ENCODE results near the gene CFAP100.

DNA sequence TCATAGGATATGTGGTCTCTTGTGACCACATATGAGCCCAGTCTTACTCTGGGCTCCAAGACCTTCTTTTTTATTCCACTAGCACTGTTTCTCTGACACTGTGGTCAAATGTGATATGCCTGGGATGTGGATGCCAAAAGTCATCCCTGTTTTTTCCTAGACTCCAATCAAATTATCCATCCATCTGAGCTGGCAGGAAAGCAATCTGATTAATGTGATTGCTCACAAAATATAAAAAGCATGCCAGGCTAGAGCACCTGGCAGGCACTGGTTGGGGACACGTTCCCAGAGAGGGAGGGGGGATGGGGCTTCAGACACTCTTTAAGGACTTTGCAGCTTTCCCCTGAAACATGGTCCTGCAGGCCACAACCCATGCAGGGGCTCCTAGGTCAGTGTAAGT is 3.1 kb upstream of the CFAP100 start:
- TF ChIP-seq TAF1 (IDR thresholded peaks at IDR 0.05; ENCODE audit: borderline replicate concordance, low read depth, low read length) (no peak), POLR2A (IDR thresholded peaks at IDR 0.05; ENCODE audit: low read depth, low read length) (no peak), POLR2AphosphoS5 (IDR thresholded peaks at IDR 0.05; ENCODE audit: low read depth, low read length) (no peak)

Data from GM12892 (cell line).